ENCODE measurements around the gene ITPR2. TPM values are rescaled to one million over a fixed set of nuclear protein-coding genes. Genes with fewer than 3 reads are reported as not detected.

ITPR2 gene
- total and polyA plus RNA-seq, 4 donors, result 11.7 to 93.3 (median 35.4) TPM

GRCh38 chr12:26426652-26427051 is 406.3 kb downstream of the ITPR2 start:
- no peak overlapping the region for H3K4me3 ChIP-seq (ENCODE audit: low read depth in 1 of 3, low read length in 3 of 3)
- H3K9me3 ChIP-seq (ENCODE audit: control insufficient read depth in 4 of 4, low read length in 3 of 4), result no peaks in the 10 kb centered on the region
- TF ChIP-seq EGR1 (IDR thresholded peaks at IDR 0.05; ENCODE audit: low read depth in 2 of 2), result no peak
- TF ChIP-seq RAD21 (IDR thresholded peaks at IDR 0.05), result no peak
- TF ChIP-seq, protein P1, sequence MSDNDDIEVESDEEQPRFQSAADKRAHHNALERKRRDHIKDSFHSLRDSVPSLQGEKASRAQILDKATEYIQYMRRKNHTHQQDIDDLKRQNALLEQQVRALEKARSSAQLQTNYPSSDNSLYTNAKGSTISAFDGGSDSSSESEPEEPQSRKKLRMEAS (IDR thresholded peaks at IDR 0.05), result no peak
- no peak for TF ChIP-seq JUND (IDR thresholded peaks at IDR 0.05)
- WGBS, result 98% methylated on average over 1 of the region's 1 CpG
- no peak overlapping the region for H3K27ac ChIP-seq (ENCODE audit: low read depth in 1 of 2, low read length in 2 of 2)
- no peaks in the 10 kb centered on the region for H3K27me3 ChIP-seq (ENCODE audit: control insufficient read depth in 4 of 4, insufficient read depth in 4 of 4, low read length in 3 of 4)
- peaks cover 2 to 9% (median 7%) of the 10 kb centered on the region in 4 donors for H3K4me1 ChIP-seq (ENCODE audit: control insufficient read depth in 4 of 4, insufficient read depth in 4 of 4, low read length in 3 of 4)
- no peak for DNase-seq (ENCODE audit: low spot score)
- H3K36me3 ChIP-seq (ENCODE audit: control insufficient read depth in 4 of 4, insufficient read depth in 3 of 4, low read depth in 1 of 4, low read length in 3 of 4), result peaks cover 0 to 11% (median 4%) of the 10 kb centered on the region in 4 donors
- no peak overlapping the region for H3K9ac ChIP-seq (ENCODE audit: low read depth in 1 of 2, low read length in 2 of 2)

- no peak overlapping the region for H3K27ac ChIP-seq (ENCODE audit: low read depth in 1 of 2, low read length in 2 of 2)
- 87% methylated on average over 6 of the region's 6 CpGs for WGBS
- H3K4me1 ChIP-seq (ENCODE audit: control insufficient read depth in 4 of 4, insufficient read depth in 4 of 4, low read length in 3 of 4), result peaks cover 2 to 9% (median 7%) of the 10 kb centered on the region in 4 donors
- TF ChIP-seq, protein P2, sequence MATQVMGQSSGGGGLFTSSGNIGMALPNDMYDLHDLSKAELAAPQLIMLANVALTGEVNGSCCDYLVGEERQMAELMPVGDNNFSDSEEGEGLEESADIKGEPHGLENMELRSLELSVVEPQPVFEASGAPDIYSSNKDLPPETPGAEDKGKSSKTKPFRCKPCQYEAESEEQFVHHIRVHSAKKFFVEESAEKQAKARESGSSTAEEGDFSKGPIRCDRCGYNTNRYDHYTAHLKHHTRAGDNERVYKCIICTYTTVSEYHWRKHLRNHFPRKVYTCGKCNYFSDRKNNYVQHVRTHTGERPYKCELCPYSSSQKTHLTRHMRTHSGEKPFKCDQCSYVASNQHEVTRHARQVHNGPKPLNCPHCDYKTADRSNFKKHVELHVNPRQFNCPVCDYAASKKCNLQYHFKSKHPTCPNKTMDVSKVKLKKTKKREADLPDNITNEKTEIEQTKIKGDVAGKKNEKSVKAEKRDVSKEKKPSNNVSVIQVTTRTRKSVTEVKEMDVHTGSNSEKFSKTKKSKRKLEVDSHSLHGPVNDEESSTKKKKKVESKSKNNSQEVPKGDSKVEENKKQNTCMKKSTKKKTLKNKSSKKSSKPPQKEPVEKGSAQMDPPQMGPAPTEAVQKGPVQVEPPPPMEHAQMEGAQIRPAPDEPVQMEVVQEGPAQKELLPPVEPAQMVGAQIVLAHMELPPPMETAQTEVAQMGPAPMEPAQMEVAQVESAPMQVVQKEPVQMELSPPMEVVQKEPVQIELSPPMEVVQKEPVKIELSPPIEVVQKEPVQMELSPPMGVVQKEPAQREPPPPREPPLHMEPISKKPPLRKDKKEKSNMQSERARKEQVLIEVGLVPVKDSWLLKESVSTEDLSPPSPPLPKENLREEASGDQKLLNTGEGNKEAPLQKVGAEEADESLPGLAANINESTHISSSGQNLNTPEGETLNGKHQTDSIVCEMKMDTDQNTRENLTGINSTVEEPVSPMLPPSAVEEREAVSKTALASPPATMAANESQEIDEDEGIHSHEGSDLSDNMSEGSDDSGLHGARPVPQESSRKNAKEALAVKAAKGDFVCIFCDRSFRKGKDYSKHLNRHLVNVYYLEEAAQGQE (IDR thresholded peaks at IDR 0.05), result no peak
- TF ChIP-seq, protein P3, sequence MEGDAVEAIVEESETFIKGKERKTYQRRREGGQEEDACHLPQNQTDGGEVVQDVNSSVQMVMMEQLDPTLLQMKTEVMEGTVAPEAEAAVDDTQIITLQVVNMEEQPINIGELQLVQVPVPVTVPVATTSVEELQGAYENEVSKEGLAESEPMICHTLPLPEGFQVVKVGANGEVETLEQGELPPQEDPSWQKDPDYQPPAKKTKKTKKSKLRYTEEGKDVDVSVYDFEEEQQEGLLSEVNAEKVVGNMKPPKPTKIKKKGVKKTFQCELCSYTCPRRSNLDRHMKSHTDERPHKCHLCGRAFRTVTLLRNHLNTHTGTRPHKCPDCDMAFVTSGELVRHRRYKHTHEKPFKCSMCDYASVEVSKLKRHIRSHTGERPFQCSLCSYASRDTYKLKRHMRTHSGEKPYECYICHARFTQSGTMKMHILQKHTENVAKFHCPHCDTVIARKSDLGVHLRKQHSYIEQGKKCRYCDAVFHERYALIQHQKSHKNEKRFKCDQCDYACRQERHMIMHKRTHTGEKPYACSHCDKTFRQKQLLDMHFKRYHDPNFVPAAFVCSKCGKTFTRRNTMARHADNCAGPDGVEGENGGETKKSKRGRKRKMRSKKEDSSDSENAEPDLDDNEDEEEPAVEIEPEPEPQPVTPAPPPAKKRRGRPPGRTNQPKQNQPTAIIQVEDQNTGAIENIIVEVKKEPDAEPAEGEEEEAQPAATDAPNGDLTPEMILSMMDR (IDR thresholded peaks at IDR 0.05; ENCODE audit: low read depth, low read length, missing input control), result no peak
- TF ChIP-seq ATF3 (IDR thresholded peaks at IDR 0.05) (no peak), GABPA (IDR thresholded peaks at IDR 0.05 in 1 of 2, conservative IDR thresholded peaks at IDR 0.05 in 1 of 2) (no peak), FOXA2 (IDR thresholded peaks at IDR 0.05) (no peak), RAD21 (IDR thresholded peaks at IDR 0.05) (no peak), HNF4A (conservative IDR thresholded peaks at IDR 0.05) (no peak), JUND (IDR thresholded peaks at IDR 0.05) (no peak), TAF1 (conservative IDR thresholded peaks at IDR 0.05) (no peak), RXRA (IDR thresholded peaks at IDR 0.05) (no peak)
- TF ChIP-seq, protein P1 (IDR thresholded peaks at IDR 0.05), result no peak
- H3K4me3 ChIP-seq (ENCODE audit: low read depth in 1 of 3, low read length in 3 of 3), result no peak overlapping the region
- peaks cover 0 to 20% (median 3%) of the 10 kb centered on the region in 4 donors for H3K36me3 ChIP-seq (ENCODE audit: control insufficient read depth in 4 of 4, insufficient read depth in 3 of 4, low read depth in 1 of 4, low read length in 3 of 4)
- H3K27me3 ChIP-seq (ENCODE audit: control insufficient read depth in 4 of 4, insufficient read depth in 4 of 4, low read length in 3 of 4), result no peaks in the 10 kb centered on the region
- no peak for DNase-seq (ENCODE audit: low spot score)
- no peak overlapping the region for H3K9ac ChIP-seq (ENCODE audit: low read depth in 1 of 2, low read length in 2 of 2)
- H3K9me3 ChIP-seq (ENCODE audit: control insufficient read depth in 4 of 4, low read length in 3 of 4), result no peaks in the 10 kb centered on the region
Measured at GRCh38 chr12:26425587-26426260, 407.3 kb downstream of the ITPR2 start.
